ENCODE data around the gene DCLRE1B.

- TF ChIP-seq, protein P1, sequence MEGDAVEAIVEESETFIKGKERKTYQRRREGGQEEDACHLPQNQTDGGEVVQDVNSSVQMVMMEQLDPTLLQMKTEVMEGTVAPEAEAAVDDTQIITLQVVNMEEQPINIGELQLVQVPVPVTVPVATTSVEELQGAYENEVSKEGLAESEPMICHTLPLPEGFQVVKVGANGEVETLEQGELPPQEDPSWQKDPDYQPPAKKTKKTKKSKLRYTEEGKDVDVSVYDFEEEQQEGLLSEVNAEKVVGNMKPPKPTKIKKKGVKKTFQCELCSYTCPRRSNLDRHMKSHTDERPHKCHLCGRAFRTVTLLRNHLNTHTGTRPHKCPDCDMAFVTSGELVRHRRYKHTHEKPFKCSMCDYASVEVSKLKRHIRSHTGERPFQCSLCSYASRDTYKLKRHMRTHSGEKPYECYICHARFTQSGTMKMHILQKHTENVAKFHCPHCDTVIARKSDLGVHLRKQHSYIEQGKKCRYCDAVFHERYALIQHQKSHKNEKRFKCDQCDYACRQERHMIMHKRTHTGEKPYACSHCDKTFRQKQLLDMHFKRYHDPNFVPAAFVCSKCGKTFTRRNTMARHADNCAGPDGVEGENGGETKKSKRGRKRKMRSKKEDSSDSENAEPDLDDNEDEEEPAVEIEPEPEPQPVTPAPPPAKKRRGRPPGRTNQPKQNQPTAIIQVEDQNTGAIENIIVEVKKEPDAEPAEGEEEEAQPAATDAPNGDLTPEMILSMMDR (IDR thresholded peaks at IDR 0.05) = no peak
- no peak for TF ChIP-seq POLR2AphosphoS5 (IDR thresholded peaks at IDR 0.05)
- TF ChIP-seq POLR2A (IDR thresholded peaks at IDR 0.05) = no peak
Observed at GRCh38 chr1:113913887-113914664, 8.9 kb downstream of the DCLRE1B start.
